HG03097 (cell line): ENCODE measurements around the gene SPAG17.
A peak's percentile ranks its signal among the peaks of the same experiment; 100 is the strongest.

ENCODE experiments used
- ATAC-seq: cut with Tn5 transposase; IDR thresholded peaks from one replicate; pipeline ENCODE4 v1.9.1; 2021; ENCODE audit not compliant: unreplicated experiment, low FRiP score

Gene SPAG17

DNA sequence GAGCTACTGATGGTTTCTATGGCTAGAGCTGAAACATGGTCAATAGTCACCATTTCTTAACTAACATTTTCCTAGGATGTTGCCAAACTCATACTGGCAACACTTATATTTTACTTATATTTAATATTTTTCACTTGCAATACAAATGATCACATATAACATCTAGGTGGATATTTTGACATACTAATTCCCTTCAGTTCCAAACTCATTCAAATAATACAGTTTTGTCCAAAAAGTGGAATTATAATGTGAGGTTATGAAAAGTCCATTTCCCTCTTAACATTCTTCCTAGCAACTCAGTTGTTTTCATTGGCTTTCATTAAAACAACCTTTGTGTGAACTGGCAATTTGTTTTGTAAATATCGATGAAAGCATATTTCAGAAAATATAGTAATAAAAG, 16.0 kb downstream of the SPAG17 start:
- no peak for ATAC-seq

GRCh38 chr1:118160806-118161205, 24.2 kb downstream of the SPAG17 start:
- ATAC-seq = no peak

GRCh38 chr1:118159569-118159968, 25.5 kb downstream of the SPAG17 start:
- no peak for ATAC-seq

- no peak for ATAC-seq
Observed at GRCh38 chr1:118158924-118159323, 26.1 kb downstream of the SPAG17 start.

DNA sequence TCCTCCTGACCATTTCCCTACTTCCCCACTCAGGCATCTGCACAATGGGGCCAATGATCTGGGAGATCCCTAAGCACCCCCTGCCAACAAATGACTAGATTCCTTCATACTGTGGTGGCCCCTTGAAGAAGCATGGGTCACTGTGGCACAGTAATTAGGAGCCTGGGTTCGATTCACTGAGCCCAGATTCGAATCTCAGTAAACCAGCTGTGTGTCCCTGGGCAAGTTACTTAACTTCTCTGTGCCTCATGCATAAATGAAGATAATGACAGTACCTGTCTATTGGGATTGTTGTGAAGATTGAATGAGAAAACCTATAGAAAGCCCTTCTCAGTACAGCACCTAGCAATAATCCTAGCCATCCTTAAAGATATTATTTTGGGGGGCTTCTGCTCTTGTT, 27.5 kb downstream of the SPAG17 start:
- ATAC-seq = no peak

- no peak for ATAC-seq
Observed at GRCh38 chr1:118155106-118155505, 29.9 kb downstream of the SPAG17 start.

GRCh38 chr1:118154220-118154619, 30.8 kb downstream of the SPAG17 start:
- no peak for ATAC-seq

GRCh38 chr1:118151312-118151937, 33.6 kb downstream of the SPAG17 start:
- ATAC-seq = no peak

DNA sequence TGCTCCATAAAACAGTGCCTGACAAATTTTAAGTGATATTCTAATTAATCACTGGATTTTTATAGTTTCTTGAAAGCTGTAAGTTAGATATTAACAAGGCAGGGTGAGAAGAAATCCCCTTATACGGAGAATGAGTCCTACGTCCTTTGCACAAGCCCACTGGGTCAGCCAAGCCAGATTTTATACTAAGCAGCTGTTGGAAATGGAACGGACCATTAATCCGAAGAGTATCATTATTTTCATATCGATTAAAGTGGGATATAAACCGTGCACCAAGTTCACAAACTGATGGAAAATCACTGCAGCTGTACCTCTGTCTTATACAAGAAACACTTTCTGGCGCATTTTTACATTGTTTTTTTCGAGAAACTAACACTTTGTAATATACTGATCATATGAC, 35.2 kb downstream of the SPAG17 start:
- no peak for ATAC-seq

GRCh38 chr1:118148034-118148433, 37.0 kb downstream of the SPAG17 start:
- no peak for ATAC-seq

GRCh38 chr1:118147522-118147921, 37.5 kb downstream of the SPAG17 start:
- ATAC-seq = no peak

DNA sequence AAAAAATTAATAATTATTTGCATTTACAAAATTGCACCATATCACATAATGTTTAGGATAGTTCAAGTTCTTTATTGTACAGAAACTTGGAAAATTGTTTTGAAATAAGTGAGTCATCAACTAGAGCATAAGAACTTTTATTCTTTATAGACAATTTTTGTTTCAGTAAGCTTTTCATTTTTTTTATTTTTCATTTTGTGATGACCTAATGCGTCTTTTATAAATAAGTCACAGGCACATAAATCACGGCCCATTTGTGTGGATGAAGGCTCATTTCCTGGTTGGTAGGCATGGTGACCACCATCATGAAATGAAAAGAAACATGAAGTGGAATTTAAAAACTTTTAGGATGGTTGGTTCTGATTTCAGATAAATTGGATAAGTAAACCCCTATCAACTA, 39.3 kb downstream of the SPAG17 start:
- no peak for ATAC-seq

- ATAC-seq = no peak
Observed at GRCh38 chr1:118144684-118145083, 40.3 kb downstream of the SPAG17 start.

GRCh38 chr1:118143831-118144230, 41.2 kb downstream of the SPAG17 start:
- no peak for ATAC-seq

- no peak for ATAC-seq
Observed at GRCh38 chr1:118143121-118143520, 41.9 kb downstream of the SPAG17 start.

GRCh38 chr1:118142546-118142945, 42.5 kb downstream of the SPAG17 start:
- ATAC-seq = no peak

DNA sequence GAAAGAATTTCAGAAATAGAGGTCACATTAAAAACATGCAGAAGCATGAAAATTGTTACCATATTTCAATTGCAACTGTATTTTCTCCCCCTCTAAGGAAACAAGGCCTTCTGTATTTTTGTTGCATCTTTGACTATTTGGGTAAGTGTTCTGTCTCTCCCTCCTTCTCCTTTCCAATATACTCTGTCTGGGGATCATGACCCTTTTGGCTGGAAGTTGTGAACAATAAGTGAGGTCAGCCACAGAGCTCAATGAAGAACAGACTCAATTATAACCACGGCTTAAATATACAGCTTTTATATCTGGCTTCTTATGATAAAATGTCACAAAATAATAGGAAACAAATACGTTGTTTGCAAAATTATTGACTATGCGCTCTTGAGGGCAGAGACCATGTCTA, 47.1 kb downstream of the SPAG17 start:
- no peak for ATAC-seq

DNA sequence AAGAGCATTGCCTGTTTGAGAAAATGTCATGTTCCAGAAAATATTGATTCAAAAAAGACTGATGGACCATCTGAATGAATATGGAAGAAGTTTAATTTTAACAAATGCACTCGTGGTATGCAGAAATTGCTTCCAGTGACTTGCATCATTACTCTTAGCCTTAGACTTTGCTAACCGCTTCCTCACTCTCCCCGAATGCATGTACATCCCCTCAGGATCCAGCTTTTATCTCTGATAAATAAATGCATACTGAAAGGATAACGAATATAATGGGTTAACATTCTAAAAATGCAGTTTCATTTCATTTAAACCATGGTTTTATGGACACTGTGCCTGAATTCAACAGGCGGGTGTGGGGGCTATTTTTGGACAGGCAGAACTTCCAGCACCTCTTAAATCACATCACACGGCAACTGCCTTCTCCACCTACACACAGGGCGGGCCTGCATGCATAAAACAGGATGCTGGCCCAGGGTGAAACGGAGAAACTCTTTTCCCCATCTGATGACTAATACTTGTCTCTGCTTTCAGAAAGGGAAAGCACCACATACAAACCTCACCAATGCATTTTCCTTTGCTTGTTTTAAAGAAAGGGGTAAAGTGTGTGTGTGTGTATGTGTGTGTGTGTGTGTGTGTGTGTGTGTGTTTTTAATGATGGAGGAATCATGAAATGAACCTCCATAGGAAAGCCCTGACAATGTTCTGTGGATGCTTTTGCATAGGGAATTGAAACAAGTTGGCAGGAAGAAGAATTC, 48.7 kb downstream of the SPAG17 start:
- ATAC-seq = peak; percentile 100

DNA sequence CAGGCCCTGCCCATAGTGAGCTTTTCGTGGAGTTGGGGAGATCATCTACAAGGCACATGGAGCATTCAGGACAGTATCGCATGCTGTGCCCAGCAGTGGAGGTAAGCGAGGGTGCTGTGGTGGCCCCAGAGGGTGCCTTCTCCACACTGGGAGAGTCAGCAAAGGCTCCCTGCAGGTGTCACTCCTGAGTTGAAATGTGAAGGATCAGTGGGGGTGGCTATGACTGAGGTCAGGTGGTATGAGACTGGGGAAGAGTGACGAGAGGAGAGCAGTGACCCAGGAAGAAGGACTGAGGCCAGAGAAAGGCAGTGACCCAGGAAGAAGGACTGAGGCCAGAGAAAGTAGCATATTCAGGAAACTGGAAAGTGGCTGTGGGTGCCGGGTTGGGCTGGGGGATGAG, 53.0 kb downstream of the SPAG17 start:
- ATAC-seq = no peak

DNA sequence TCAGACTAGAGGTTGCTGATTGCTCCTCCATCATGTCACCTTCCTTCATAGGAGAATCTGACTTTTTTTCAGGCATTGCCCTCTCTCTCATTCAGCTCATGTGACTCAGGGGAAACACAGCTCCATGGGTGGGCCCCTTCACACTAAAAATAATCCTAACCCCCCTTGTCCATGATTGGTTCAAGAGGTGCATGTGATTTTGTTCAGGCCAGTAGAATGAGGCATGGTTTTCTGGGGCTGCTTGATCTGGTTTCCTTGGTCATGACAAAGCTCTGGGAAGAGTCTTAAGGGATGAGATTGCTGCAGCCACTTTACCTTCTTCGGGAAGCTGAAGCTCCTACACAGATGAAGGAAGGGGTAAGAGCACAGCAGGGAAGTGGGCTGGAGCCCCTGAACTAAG, 56.3 kb downstream of the SPAG17 start:
- ATAC-seq = no peak

GRCh38 chr1:118124064-118124463, 61.0 kb downstream of the SPAG17 start:
- ATAC-seq = no peak

DNA sequence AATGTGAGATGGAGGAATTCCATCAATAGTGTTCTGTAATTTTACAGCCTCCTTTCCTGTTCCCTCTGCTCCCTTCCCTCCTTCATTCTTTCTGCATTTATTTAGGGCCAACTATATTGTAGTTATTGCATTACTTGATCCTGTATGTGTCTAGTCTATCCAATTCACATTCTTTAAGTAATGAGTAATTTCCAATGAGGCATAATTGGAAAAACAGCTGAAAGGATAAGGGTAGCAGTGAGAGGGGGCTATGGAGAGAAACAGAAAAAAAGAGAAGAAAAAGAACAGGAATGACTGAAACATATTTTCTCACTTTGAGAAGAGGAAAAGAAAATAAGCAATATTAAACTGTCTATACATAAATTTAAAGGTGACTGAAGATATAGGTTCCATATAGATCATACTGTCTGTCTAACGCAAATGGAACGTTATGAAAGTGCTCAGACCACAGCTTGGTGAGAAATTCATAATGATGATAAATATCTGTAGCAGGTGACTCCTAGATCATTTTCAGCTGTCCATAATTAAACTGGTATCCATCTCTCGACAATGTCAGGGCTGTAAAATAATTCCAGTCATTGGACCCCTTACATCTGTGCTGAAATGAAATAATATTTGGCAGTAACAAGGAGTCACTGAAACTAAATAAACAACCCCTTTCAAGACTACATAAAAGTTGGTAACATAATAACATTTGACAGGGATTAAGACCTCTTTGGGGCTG, 61.8 kb downstream of the SPAG17 start:
- no peak for ATAC-seq
